ENCODE results near the gene CENPP.

The CENPP gene

GRCh38 chr9:92617951-92618510 is 292.3 kb downstream of the CENPP start:
- no peak for TF ChIP-seq CTCF (IDR thresholded peaks at IDR 0.05; ENCODE audit: insufficient read depth, low read length, poor library complexity, severe bottlenecking)
- no peak for TF ChIP-seq EZH2phosphoT487 (conservative IDR thresholded peaks at IDR 0.05; ENCODE audit: low read length)
- H2AFZ ChIP-seq (ENCODE audit: low read depth, low read length, severe bottlenecking) = no peak overlapping the region

GRCh38 chr9:92618633-92619225 is 293.0 kb downstream of the CENPP start:
- no peak for TF ChIP-seq EZH2phosphoT487 (conservative IDR thresholded peaks at IDR 0.05; ENCODE audit: low read length)
- TF ChIP-seq CTCF (IDR thresholded peaks at IDR 0.05; ENCODE audit: insufficient read depth, low read length, poor library complexity, severe bottlenecking) = no peak
- no peak overlapping the region for H3K4me3 ChIP-seq (ENCODE audit: insufficient read depth, low read length, poor library complexity, severe bottlenecking)
- no peak overlapping the region for H3K4me2 ChIP-seq (ENCODE audit: low read depth, low read length, poor library complexity, severe bottlenecking)
- no peaks in the 10 kb centered on the region for H3K9me3 ChIP-seq (ENCODE audit: insufficient read depth, low read length)
- H3K79me2 ChIP-seq (ENCODE audit: insufficient read depth, low read length) = no peaks in the 10 kb centered on the region
- no peaks in the 10 kb centered on the region for H3K9me2 ChIP-seq (replicated peaks; ENCODE audit: insufficient read depth, low read length)
- no peaks in the 10 kb centered on the region for H3F3A ChIP-seq (ENCODE audit: insufficient read depth)
- H3K27me3 ChIP-seq (ENCODE audit: low read length) = no peaks in the 10 kb centered on the region
- H3K36me3 ChIP-seq (ENCODE audit: low read length) = no peaks in the 10 kb centered on the region; the same call in 1 of the 2 replicates
- no peak overlapping the region for H3K9ac ChIP-seq (ENCODE audit: low read length)
- H4K20me1 ChIP-seq (ENCODE audit: low read depth, low read length) = no peaks in the 10 kb centered on the region
- H2AFZ ChIP-seq (ENCODE audit: low read depth, low read length, severe bottlenecking) = no peak overlapping the region
- H3K27ac ChIP-seq (ENCODE audit: low read depth, low read length) = no peak overlapping the region

More at GRCh38 chr9:92617951-92618510, 292.3 kb downstream of the CENPP start:
- no peaks in the 10 kb centered on the region for H3F3A ChIP-seq (ENCODE audit: insufficient read depth)
- H3K4me3 ChIP-seq (ENCODE audit: insufficient read depth, low read length, poor library complexity, severe bottlenecking) = no peak overlapping the region
- no peak overlapping the region for H3K4me2 ChIP-seq (ENCODE audit: low read depth, low read length, poor library complexity, severe bottlenecking)
- no peaks in the 10 kb centered on the region for H3K79me2 ChIP-seq (ENCODE audit: insufficient read depth, low read length)
- no peaks in the 10 kb centered on the region for H3K9me2 ChIP-seq (replicated peaks; ENCODE audit: insufficient read depth, low read length)
- no peak overlapping the region for H3K9ac ChIP-seq (ENCODE audit: low read length)
- H4K20me1 ChIP-seq (ENCODE audit: low read depth, low read length) = no peaks in the 10 kb centered on the region
- no peaks in the 10 kb centered on the region; the same call in 1 of the 2 replicates for H3K36me3 ChIP-seq (ENCODE audit: low read length)
- no peak overlapping the region for H3K27ac ChIP-seq (ENCODE audit: low read depth, low read length)
- no peaks in the 10 kb centered on the region for H3K9me3 ChIP-seq (ENCODE audit: insufficient read depth, low read length)
- H3K27me3 ChIP-seq (ENCODE audit: low read length) = no peaks in the 10 kb centered on the region

GRCh38 chr9:92619601-92620300 is 294.0 kb downstream of the CENPP start:
- no peak for TF ChIP-seq CTCF (IDR thresholded peaks at IDR 0.05; ENCODE audit: insufficient read depth, low read length, poor library complexity, severe bottlenecking)
- TF ChIP-seq EZH2phosphoT487 (conservative IDR thresholded peaks at IDR 0.05; ENCODE audit: low read length) = no peak
- Histone ChIP-seq H3K36me3 (ENCODE audit: low read length) (no peaks in the 10 kb centered on the region), H3K27me3 (ENCODE audit: low read length) (no peaks in the 10 kb centered on the region)

More at GRCh38 chr9:92619601-92620300, 294.0 kb downstream of the CENPP start:
- H3K27ac ChIP-seq (ENCODE audit: low read depth, low read length) = no peak overlapping the region
- no peaks in the 10 kb centered on the region for H4K20me1 ChIP-seq (ENCODE audit: low read depth, low read length)
- H3K9me2 ChIP-seq (replicated peaks; ENCODE audit: insufficient read depth, low read length) = no peaks in the 10 kb centered on the region
- no peak overlapping the region for H2AFZ ChIP-seq (ENCODE audit: low read depth, low read length, severe bottlenecking)
- no peaks in the 10 kb centered on the region for H3K9me3 ChIP-seq (ENCODE audit: insufficient read depth, low read length)
- H3K9ac ChIP-seq (ENCODE audit: low read length) = no peak overlapping the region
- no peaks in the 10 kb centered on the region for H3F3A ChIP-seq (ENCODE audit: insufficient read depth)
- H3K4me2 ChIP-seq (ENCODE audit: low read depth, low read length, poor library complexity, severe bottlenecking) = no peak overlapping the region
- no peak overlapping the region for H3K4me3 ChIP-seq (ENCODE audit: insufficient read depth, low read length, poor library complexity, severe bottlenecking)
- no peaks in the 10 kb centered on the region for H3K79me2 ChIP-seq (ENCODE audit: insufficient read depth, low read length)
